ENCODE data around the gene PHYKPL. TPM values are rescaled to one million over a fixed set of nuclear protein-coding genes. Genes with fewer than 3 reads are reported as not detected.
A peak's percentile ranks its signal among the peaks of the same experiment; 100 is the strongest.

Gene PHYKPL
- total and polyA plus RNA-seq, 2 of the 13 experiments (the other 11 are each of a cell fraction or from before 2014, with no cell fraction given) = 18.0 to 78.6 TPM

DNA sequence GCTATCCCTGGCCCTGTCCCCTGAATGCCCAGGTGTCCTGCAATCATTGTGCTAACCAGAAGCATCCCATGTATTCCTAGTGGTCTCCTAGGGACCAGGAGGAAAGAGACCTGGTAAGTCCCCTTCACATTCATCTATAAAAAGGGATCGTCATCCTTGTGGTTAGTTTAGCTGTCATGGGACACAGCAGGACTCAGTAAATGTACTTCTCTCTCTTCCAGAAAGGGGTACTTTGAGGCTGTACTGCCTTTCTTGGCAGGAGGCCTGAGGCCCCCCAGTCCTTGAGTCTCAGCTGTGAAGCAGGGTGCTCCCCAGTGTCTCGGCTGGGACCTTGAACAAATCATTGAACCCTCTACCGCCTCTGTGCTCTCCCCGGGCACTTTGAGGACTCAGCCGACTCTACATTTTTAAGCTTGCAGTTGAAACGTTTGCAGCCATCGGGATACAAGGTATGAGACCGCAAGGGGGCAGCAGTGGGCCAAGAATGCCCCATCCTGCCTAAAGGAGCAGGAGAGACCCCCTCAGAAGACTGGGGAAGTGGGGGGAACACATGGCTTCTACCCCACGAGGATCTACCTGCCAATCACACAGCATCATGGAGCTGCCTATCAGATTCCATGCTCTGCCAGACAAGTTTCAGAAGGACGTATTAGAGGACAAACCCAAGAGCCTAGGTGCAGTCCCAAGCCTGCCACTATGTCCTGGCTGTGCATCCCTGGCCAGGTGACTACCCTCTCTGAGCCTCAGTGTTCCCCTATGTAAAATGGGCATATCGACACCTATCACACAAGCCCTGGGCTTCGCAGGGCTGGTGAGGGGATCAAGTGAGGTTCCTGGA lies 2.4 kb upstream of the PHYKPL start (continued):
- TF ChIP-seq HMGXB4 (CRISPR knock-in tag; IDR thresholded peaks at IDR 0.05; ENCODE audit: borderline replicate concordance in 1 of 2, low read depth in 1 of 2) (0 out of 4 replicates have a peak, but pooled peaks of 1 of the 2 experiments have one; percentile 35), ZFP90 (CRISPR knock-in tag; IDR thresholded peaks at IDR 0.05; ENCODE audit: borderline replicate concordance) (0 out of 2 replicates have a peak, but pooled peaks have one; percentile 34), STAG1 (CRISPR knock-in tag; IDR thresholded peaks at IDR 0.05) (peak; percentile 65), ZNF761 (CRISPR knock-in tag; conservative IDR thresholded peaks at IDR 0.05) (no peak), SMC3 (IDR thresholded peaks at IDR 0.05; ENCODE audit: low read length) (peak; percentile 47; the same call in 1 of the 2 replicates), ZSCAN31 (CRISPR knock-in tag; IDR thresholded peaks at IDR 0.05; ENCODE audit: low read depth) (no peak), ZNF552 (CRISPR knock-in tag; IDR thresholded peaks at IDR 0.05; ENCODE audit: borderline replicate concordance) (no peak), TEAD3 (CRISPR knock-in tag; optimal IDR thresholded peaks at IDR 0.05; ENCODE audit: borderline replicate concordance) (peak; percentile 41), CTCF (CRISPR knock-in tag; IDR thresholded peaks at IDR 0.05) (peak; percentile 80), ZNF260 (CRISPR knock-in tag; IDR thresholded peaks at IDR 0.05; ENCODE audit: borderline replicate concordance, low read depth) (no peak), RAD21 (CRISPR knock-in tag; IDR thresholded peaks at IDR 0.05) (peak; percentile 25; the same call in 1 of the 2 replicates), ZNF768 (CRISPR knock-in tag; IDR thresholded peaks at IDR 0.05) (peak; percentile 99)
- TF ChIP-seq, protein P1, sequence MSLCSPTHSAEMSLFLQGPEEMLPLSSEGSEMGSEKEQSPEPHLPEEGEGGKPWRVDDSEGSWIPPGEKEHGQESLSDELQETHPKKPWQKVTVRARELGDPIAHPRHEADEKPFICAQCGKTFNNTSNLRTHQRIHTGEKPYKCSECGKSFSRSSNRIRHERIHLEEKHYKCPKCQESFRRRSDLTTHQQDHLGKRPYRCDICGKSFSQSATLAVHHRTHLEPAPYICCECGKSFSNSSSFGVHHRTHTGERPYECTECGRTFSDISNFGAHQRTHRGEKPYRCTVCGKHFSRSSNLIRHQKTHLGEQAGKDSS (CRISPR knock-in tag; IDR thresholded peaks at IDR 0.05; ENCODE audit: borderline replicate concordance, low read depth) = no peak
- TF ChIP-seq, protein P2, sequence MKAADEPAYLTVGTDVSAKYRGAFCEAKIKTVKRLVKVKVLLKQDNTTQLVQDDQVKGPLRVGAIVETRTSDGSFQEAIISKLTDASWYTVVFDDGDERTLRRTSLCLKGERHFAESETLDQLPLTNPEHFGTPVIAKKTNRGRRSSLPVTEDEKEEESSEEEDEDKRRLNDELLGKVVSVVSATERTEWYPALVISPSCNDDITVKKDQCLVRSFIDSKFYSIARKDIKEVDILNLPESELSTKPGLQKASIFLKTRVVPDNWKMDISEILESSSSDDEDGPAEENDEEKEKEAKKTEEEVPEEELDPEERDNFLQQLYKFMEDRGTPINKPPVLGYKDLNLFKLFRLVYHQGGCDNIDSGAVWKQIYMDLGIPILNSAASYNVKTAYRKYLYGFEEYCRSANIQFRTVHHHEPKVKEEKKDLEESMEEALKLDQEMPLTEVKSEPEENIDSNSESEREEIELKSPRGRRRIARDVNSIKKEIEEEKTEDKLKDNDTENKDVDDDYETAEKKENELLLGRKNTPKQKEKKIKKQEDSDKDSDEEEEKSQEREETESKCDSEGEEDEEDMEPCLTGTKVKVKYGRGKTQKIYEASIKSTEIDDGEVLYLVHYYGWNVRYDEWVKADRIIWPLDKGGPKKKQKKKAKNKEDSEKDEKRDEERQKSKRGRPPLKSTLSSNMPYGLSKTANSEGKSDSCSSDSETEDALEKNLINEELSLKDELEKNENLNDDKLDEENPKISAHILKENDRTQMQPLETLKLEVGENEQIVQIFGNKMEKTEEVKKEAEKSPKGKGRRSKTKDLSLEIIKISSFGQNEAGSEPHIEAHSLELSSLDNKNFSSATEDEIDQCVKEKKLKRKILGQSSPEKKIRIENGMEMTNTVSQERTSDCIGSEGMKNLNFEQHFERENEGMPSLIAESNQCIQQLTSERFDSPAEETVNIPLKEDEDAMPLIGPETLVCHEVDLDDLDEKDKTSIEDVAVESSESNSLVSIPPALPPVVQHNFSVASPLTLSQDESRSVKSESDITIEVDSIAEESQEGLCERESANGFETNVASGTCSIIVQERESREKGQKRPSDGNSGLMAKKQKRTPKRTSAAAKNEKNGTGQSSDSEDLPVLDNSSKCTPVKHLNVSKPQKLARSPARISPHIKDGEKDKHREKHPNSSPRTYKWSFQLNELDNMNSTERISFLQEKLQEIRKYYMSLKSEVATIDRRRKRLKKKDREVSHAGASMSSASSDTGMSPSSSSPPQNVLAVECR (CRISPR knock-in tag; IDR thresholded peaks at IDR 0.05; ENCODE audit: borderline replicate concordance) = no peak
